Activated T-cell treated with anti-CD3 and anti-CD28 coated beads, Interleukin-2, amount 50 U/mL, for 48 hours (primary cell): ENCODE results near the gene NFATC3.
"Not testable (repeated sequence)": the region's sequence is repeated elsewhere in the genome, so short reads cannot be mapped to it uniquely, and the experiment has no call there.

ENCODE experiments used
- DNase-seq, 2 experiments: peaks; one replicate each; pipeline ENCODE4 v3.0.0-alpha.2; 2020

NFATC3 gene

GRCh38 chr16:68120496-68120895 lies 35.3 kb downstream of the NFATC3 start:
- DNase-seq, result not testable (repeated sequence)

GRCh38 chr16:68126395-68126794 lies 41.2 kb downstream of the NFATC3 start:
- DNase-seq, result no peak

- no peak for DNase-seq
Measured at GRCh38 chr16:68128577-68129305, 43.6 kb downstream of the NFATC3 start.

- no peak for DNase-seq
Measured at GRCh38 chr16:68130520-68130919, 45.4 kb downstream of the NFATC3 start.

- DNase-seq, result no peak
Measured at GRCh38 chr16:68131813-68132706, 46.9 kb downstream of the NFATC3 start.

GRCh38 chr16:68133000-68133399 lies 47.8 kb downstream of the NFATC3 start:
- DNase-seq, result not testable (repeated sequence)

- no peak for DNase-seq
Measured at GRCh38 chr16:68134644-68135043, 49.5 kb downstream of the NFATC3 start.

- no peak for DNase-seq
Measured at GRCh38 chr16:68136515-68136914, 51.3 kb downstream of the NFATC3 start.

- DNase-seq, result no peak
Measured at GRCh38 chr16:68144008-68144407, 58.8 kb downstream of the NFATC3 start.

GRCh38 chr16:68146585-68146984 lies 61.4 kb downstream of the NFATC3 start:
- no peak for DNase-seq

GRCh38 chr16:68147444-68147843 lies 62.3 kb downstream of the NFATC3 start:
- DNase-seq, result no peak

- no peak for DNase-seq
Measured at GRCh38 chr16:68149596-68149995, 64.4 kb downstream of the NFATC3 start.

GRCh38 chr16:68155425-68155824 lies 70.3 kb downstream of the NFATC3 start:
- DNase-seq, result no peak

- no peak for DNase-seq
Measured at GRCh38 chr16:68162413-68162812, 77.2 kb downstream of the NFATC3 start.

GRCh38 chr16:68163275-68163674 lies 78.1 kb downstream of the NFATC3 start:
- not testable (repeated sequence) for DNase-seq

GRCh38 chr16:68166264-68166663 lies 81.1 kb downstream of the NFATC3 start:
- no peak for DNase-seq

- no peak for DNase-seq
Measured at GRCh38 chr16:68179196-68179795, 94.1 kb downstream of the NFATC3 start.

- DNase-seq, result no peak
Measured at GRCh38 chr16:68179855-68180254, 94.7 kb downstream of the NFATC3 start.

- DNase-seq, result no peak
Measured at GRCh38 chr16:68183046-68183445, 97.9 kb downstream of the NFATC3 start.

- DNase-seq, result no peak
Measured at GRCh38 chr16:68186877-68187276, 101.7 kb downstream of the NFATC3 start.

GRCh38 chr16:68187505-68187904 lies 102.3 kb downstream of the NFATC3 start:
- DNase-seq, result no peak

GRCh38 chr16:68188170-68188569 lies 103.0 kb downstream of the NFATC3 start:
- DNase-seq, result no peak

GRCh38 chr16:68190081-68190480 lies 104.9 kb downstream of the NFATC3 start:
- no peak for DNase-seq
